ENCODE measurements around the gene LZIC. TPM values are rescaled to one million over a fixed set of nuclear protein-coding genes. Genes with fewer than 3 reads are reported as not detected.

LZIC gene
- total RNA-seq, 1 donor from 2014 or later = 38.0 TPM

DNA sequence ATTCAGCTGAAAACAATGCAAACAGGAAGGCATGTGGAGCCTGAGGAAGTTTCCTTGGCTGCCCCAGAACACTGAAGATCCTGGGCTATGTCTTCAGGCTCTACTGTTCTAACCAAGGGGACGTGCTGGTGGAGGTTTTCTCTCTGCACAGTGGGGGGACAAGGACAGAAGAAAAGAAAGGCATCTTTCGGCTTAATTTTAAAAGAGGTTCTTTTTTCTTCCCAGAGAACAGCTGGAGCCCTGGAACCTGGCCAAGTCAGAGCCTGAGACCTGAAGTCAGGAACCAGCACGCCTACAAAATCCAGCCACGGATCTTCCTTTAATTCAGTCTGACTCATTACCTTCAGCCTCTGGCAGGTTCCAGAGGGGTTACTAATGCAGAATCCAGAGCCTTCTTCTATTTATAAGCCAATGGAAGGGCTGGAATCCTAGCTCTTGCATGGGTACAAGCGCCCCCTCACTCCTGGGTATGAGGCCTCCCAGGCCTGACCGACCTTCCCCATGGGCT is 52.9 kb downstream of the LZIC start:
- H3K4me1 Mint-ChIP-seq (ENCODE audit: low read depth, unreplicated experiment) = peaks cover 49% of the 10 kb centered on the region

GRCh38 chr1:9889411-9889810 is 53.8 kb downstream of the LZIC start:
- Histone ChIP-seq H4K20me1 (ENCODE audit: insufficient read depth, low read length) (peaks cover 19% of the 10 kb centered on the region), H3K79me2 (ENCODE audit: insufficient read depth, low read length) (no peaks in the 10 kb centered on the region), H3K9ac (ENCODE audit: low read length) (no peak overlapping the region), H3K36me3 (ENCODE audit: insufficient read depth, low read length) (no peaks in the 10 kb centered on the region), H3K4me3 (ENCODE audit: insufficient read depth, low read depth, low read length) (no peak overlapping the region), H3K4me2 (ENCODE audit: low read length) (no peak overlapping the region), H3K9me3 (ENCODE audit: insufficient read depth, low read depth, low read length) (no peaks in the 10 kb centered on the region), H3K4me1 (ENCODE audit: insufficient read depth, low read length) (peaks cover 45% of the 10 kb centered on the region), H3K27me3 (ENCODE audit: insufficient read depth, low read length) (no peaks in the 10 kb centered on the region), H3K27ac (ENCODE audit: low read depth, low read length) (peak overlapping the region; percentile 55), H2AFZ (ENCODE audit: low read depth, low read length) (no peak overlapping the region)
- H3K4me1 Mint-ChIP-seq (ENCODE audit: low read depth, unreplicated experiment) = peaks cover 50% of the 10 kb centered on the region
- FAIRE-seq = no peak
- TF ChIP-seq EZH2 (IDR thresholded peaks at IDR 0.05; ENCODE audit: insufficient read depth, low read length) (no peak), CTCF (IDR thresholded peaks at IDR 0.05; ENCODE audit: insufficient read depth, low read depth, low read length) (no peak)
- DNase-seq (ENCODE audit: low read depth) = no peak
- no peaks in the 10 kb centered on the region for H3K27me3 Mint-ChIP-seq (ENCODE audit: low read depth, unreplicated experiment)
- H3K4me3 Mint-ChIP-seq (ENCODE audit: unreplicated experiment) = no peak overlapping the region
- no peaks in the 10 kb centered on the region for H3K9me3 Mint-ChIP-seq (ENCODE audit: unreplicated experiment)
- H3K36me3 Mint-ChIP-seq (ENCODE audit: low read depth, unreplicated experiment) = peaks cover 5% of the 10 kb centered on the region
- peak overlapping the region; percentile 81 for H3K27ac Mint-ChIP-seq (ENCODE audit: unreplicated experiment)

More for the DNA sequence above, 52.9 kb downstream of the LZIC start:
- H3K36me3 Mint-ChIP-seq (ENCODE audit: low read depth, unreplicated experiment) = peaks cover 2% of the 10 kb centered on the region
- TF ChIP-seq EZH2 (IDR thresholded peaks at IDR 0.05; ENCODE audit: insufficient read depth, low read length) (no peak), CTCF (IDR thresholded peaks at IDR 0.05; ENCODE audit: insufficient read depth, low read depth, low read length) (no peak)
- H3K79me2 ChIP-seq (ENCODE audit: insufficient read depth, low read length) = no peaks in the 10 kb centered on the region
- no peak for FAIRE-seq
- no peaks in the 10 kb centered on the region for H3K27me3 ChIP-seq (ENCODE audit: insufficient read depth, low read length)
- peak overlapping the region; percentile 18 for H3K4me3 ChIP-seq (ENCODE audit: insufficient read depth, low read depth, low read length)
- H3K27me3 Mint-ChIP-seq (ENCODE audit: low read depth, unreplicated experiment) = no peaks in the 10 kb centered on the region
- H3K9ac ChIP-seq (ENCODE audit: low read length) = peak overlapping the region; percentile 24
- H3K9me3 Mint-ChIP-seq (ENCODE audit: unreplicated experiment) = no peaks in the 10 kb centered on the region
- H3K9me3 ChIP-seq (ENCODE audit: insufficient read depth, low read depth, low read length) = no peaks in the 10 kb centered on the region
- H3K4me2 ChIP-seq (ENCODE audit: low read length) = peak overlapping the region; percentile 68
- H3K4me3 Mint-ChIP-seq (ENCODE audit: unreplicated experiment) = no peak overlapping the region
- H3K27ac Mint-ChIP-seq (ENCODE audit: unreplicated experiment) = peak overlapping the region; percentile 81
- H3K4me1 ChIP-seq (ENCODE audit: insufficient read depth, low read length) = peaks cover 45% of the 10 kb centered on the region
- peaks cover 13% of the 10 kb centered on the region for H4K20me1 ChIP-seq (ENCODE audit: insufficient read depth, low read length)
- H3K36me3 ChIP-seq (ENCODE audit: insufficient read depth, low read length) = no peaks in the 10 kb centered on the region
- DNase-seq (ENCODE audit: low read depth) = peak; percentile 93
- peak overlapping the region; percentile 61 for H3K27ac ChIP-seq (ENCODE audit: low read depth, low read length)
- no peak overlapping the region for H2AFZ ChIP-seq (ENCODE audit: low read depth, low read length)

DNA sequence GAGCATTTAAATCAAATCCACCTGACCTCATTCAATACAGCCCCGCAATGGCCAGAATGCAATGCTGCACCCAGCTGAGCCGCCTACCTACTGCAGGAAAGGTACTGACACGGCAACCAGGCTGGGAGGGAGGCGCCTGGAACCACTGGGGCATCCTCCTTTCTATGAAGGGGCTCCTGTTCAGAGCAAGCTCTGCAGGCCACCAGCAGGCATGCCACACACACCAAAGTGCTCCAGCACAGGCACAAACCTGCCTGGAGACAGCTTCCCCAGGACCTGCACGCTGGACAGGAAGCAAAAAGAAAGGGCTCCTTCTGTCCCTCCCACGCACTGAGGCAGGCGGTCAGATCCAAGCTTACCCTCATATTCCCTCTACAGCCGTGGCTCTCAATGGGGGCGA is 54.3 kb downstream of the LZIC start:
- no peak for TF ChIP-seq EZH2 (IDR thresholded peaks at IDR 0.05; ENCODE audit: insufficient read depth, low read length)
- TF ChIP-seq CTCF (IDR thresholded peaks at IDR 0.05; ENCODE audit: insufficient read depth, low read depth, low read length) = no peak
- Histone ChIP-seq H3K27me3 (ENCODE audit: insufficient read depth, low read length) (no peaks in the 10 kb centered on the region), H3K4me2 (ENCODE audit: low read length) (no peak overlapping the region), H4K20me1 (ENCODE audit: insufficient read depth, low read length) (peaks cover 25% of the 10 kb centered on the region), H3K9me3 (ENCODE audit: insufficient read depth, low read depth, low read length) (no peaks in the 10 kb centered on the region), H3K9ac (ENCODE audit: low read length) (no peak overlapping the region), H3K4me1 (ENCODE audit: insufficient read depth, low read length) (peaks cover 42% of the 10 kb centered on the region), H3K36me3 (ENCODE audit: insufficient read depth, low read length) (no peaks in the 10 kb centered on the region), H2AFZ (ENCODE audit: low read depth, low read length) (no peak overlapping the region), H3K4me3 (ENCODE audit: insufficient read depth, low read depth, low read length) (no peak overlapping the region), H3K79me2 (ENCODE audit: insufficient read depth, low read length) (no peaks in the 10 kb centered on the region), H3K27ac (ENCODE audit: low read depth, low read length) (no peak overlapping the region)
- H3K9me3 Mint-ChIP-seq (ENCODE audit: unreplicated experiment) = no peaks in the 10 kb centered on the region
- DNase-seq (ENCODE audit: low read depth) (no peak), FAIRE-seq (no peak)
- H3K4me3 Mint-ChIP-seq (ENCODE audit: unreplicated experiment) = no peak overlapping the region
- H3K27ac Mint-ChIP-seq (ENCODE audit: unreplicated experiment) = no peak overlapping the region
- H3K36me3 Mint-ChIP-seq (ENCODE audit: low read depth, unreplicated experiment) = peaks cover 6% of the 10 kb centered on the region
- peaks cover 45% of the 10 kb centered on the region for H3K4me1 Mint-ChIP-seq (ENCODE audit: low read depth, unreplicated experiment)
- H3K27me3 Mint-ChIP-seq (ENCODE audit: low read depth, unreplicated experiment) = no peaks in the 10 kb centered on the region
